Cardiac septum (tissue), 1 donor: ENCODE measurements around the gene SREBF2. TPM values are rescaled to one million over a fixed set of nuclear protein-coding genes. Genes with fewer than 3 reads are reported as not detected.

Experiments
- microRNA-seq: library from miRNA; unstranded; fragments of <30 nt; microRNA quantifications from one replicate; pipeline ENCODE4 v1.2.0, GENCODE V29; 2020
- total RNA-seq: library from RNA; stranded (reverse); fragmentation: NEBNext Ultra II Directional; extraction: Animal tissue kit (Norgen Biotek cat#: 25700); gene quantifications from one replicate; pipeline ENCODE4 v1.2.1, GENCODE V29; 2021
- donor health status: DM: no; HTN: no; CAD: no.

The SREBF2 gene
- total RNA-seq, 1 donor from 2014 or later: 105 TPM

Small RNA genes within 50 kb of the gene (microRNA-seq; reads per million reads assigned to microRNA genes)
- gene MIR33A: 31.1 reads per million, percentile 44 among the genes with 10 or more reads in this experiment

Other genes with a start within 250 kb of the SREBF2 start
- gene PMM1, start 243.3 kb upstream of the SREBF2 start, total RNA-seq: 21.7 TPM
- 30.6 TPM for gene DESI1, start 212.1 kb upstream of the SREBF2 start, total RNA-seq
- 155 TPM for gene XRCC6, start 211.8 kb upstream of the SREBF2 start, total RNA-seq
- gene SNU13, start 144.2 kb upstream of the SREBF2 start, total RNA-seq: 149 TPM
- gene MEI1, start 133.6 kb upstream of the SREBF2 start, total RNA-seq: 0.40 TPM
- gene CCDC134, start 32.4 kb upstream of the SREBF2 start, total RNA-seq: 2.9 TPM
- not detected for gene SHISA8, start 82.0 kb downstream of the SREBF2 start, total RNA-seq
- 0.08 TPM for gene TNFRSF13C, start 93.7 kb downstream of the SREBF2 start, total RNA-seq
- 0.24 TPM for gene CENPM, start 114.0 kb downstream of the SREBF2 start, total RNA-seq
- not detected for gene SEPTIN3, start 136.3 kb downstream of the SREBF2 start, total RNA-seq
- gene WBP2NL, start 165.7 kb downstream of the SREBF2 start, total RNA-seq: 0.73 TPM
- gene NAGA, start 237.7 kb downstream of the SREBF2 start, total RNA-seq: 11.2 TPM
- gene PHETA2, start 241.1 kb downstream of the SREBF2 start, total RNA-seq: 4.5 TPM
- gene SMDT1, start 246.6 kb downstream of the SREBF2 start, total RNA-seq: 123 TPM